HTERT RPE-1 (cell line): ENCODE data around the gene HOXB13.
"Not testable (repeated sequence)": the region's sequence is repeated elsewhere in the genome, so short reads cannot be mapped to it uniquely, and the experiment has no call there.

ENCODE experiments used
- in situ Hi-C: fragments of 300-500 bp; cut with MboI; formaldehyde crosslinking; loops from 4 replicates; pipeline ENCODE4 v1.14.3; 2020; ENCODE audit warnings: low sequenced_read_pairs

The HOXB13 gene

GRCh38 chr17:48726916-48727286, 1.6 kb downstream of the HOXB13 start:
- in situ Hi-C loops: no loop called here

DNA sequence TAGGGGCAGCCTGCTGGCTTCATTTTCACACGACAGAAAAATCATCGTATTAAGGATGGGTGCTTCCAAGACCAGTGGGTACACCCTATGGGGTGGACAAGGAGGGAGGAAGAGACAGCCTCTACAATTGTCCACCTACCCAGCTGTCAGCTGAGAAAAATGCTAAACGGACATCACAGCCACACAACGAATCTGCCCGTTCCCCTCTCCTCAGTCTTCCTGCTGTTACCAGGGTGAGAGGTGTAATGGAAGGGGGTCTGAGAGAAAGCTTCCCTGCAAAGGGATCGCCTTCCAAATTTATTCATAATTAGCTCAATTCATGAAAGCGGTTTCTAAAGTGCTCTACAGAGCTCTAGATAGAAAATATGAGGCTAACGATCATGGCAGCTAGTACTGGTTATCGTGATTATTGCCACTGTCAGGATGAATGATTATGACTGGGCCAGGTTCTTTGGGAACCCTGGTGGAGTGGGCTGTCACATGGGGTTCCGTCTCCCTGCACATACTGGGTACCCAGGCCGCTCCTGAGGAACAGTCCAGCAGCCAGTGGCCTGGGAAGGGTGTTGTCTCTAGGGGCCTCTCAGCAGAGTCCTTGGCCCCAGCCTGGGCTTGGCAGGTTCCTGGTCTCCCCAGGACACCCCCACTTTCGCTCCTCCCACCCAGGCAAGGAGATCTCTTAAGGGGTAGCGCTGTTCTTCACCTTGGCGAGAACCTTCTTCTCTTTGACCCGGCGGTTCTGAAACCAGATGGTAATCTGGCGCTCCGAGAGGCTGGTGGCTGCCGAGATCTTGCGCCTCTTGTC, 2.2 kb downstream of the HOXB13 start:
- in situ Hi-C loops: no loop called here

DNA sequence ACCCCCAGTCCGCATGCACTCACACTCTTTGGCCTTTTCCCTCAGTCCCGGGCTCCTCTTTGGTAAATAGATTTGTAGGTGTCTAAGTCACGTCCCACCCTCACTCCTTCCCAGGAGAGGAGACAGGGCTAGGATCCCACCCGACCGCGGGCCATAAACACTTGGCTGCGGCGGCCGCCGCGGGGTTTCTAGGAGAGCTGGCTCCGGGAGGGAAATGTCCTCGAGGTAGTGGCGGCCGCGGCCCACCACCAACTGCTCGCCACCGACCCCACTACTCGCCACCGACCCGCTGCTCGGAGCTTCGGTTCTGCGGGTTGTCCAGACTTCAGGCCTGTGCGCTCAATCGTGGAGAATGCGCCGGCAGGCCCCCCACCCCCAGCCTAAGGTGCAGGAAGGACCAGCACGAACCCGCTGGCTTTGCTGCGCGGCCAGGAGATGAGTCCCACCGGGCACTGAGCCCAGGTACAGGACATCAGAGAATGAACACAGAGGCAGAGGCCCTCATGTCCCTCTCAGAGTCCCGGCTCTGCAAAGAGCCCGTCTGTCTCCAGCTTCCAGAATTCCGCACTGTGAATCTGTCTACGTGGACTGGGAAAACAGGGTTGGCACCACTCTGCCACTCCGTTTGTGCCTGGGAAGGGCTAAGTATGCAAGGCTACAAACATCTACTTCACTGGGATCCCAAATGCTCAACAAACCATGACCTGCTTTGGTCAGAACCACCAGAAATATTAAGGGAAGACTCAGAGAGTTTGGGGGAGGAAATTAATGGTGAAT, 3.1 kb downstream of the HOXB13 start:
- in situ Hi-C loops: no loop called here

DNA sequence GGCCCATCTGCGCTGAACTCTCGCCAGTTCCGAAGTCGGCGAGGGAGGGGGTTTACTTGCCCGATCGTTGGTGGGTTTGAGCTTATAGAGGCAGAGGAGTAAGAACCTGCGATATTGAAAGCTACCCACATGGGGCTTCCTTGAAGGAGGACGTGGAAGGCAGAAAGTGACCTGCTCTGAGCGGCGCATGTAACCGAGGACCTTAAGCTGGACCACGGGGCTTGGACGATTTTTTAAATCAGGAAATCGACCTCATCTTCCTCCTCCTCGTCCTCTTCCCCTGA, 3.6 kb downstream of the HOXB13 start:
- in situ Hi-C loops: no loop called here

DNA sequence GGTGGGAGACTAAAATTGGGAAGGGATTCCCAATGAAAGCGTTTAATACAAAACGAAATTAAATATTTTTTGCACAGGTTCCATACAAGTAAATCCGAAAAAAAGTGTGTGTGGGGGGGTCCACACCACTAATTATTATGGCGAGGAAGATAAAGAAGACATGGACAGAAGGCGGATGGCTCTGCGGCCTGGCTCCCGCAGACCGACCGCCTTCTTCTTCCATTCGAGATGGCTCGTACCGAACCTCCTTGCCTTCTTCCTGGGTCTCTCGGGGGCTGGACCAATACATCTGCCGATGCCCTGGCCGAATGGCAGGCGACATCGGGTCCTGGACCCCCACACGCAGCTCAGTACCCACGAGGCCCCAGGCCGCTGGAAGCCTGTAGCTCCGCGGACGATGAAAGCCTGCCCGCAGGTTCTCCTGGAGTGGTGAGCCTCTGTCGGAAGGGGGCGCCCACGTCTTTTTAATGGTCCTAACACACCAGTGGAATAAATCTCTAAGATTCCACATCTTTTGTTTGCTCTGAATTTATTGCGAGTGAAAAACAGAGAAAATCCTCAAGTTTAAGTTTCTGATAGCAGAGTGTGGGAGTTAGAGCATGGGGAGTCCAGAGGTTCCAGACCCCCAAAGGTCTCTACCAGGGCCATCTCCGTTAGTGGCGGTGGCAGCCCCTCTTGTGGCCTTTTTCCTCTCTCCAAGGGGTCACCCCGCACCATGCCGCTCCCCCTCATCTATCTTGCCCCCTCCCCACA, 4.1 kb downstream of the HOXB13 start:
- in situ Hi-C loops: no loop called here

GRCh38 chr17:48723423-48724250, 4.9 kb downstream of the HOXB13 start:
- in situ Hi-C loops: no loop called here

DNA sequence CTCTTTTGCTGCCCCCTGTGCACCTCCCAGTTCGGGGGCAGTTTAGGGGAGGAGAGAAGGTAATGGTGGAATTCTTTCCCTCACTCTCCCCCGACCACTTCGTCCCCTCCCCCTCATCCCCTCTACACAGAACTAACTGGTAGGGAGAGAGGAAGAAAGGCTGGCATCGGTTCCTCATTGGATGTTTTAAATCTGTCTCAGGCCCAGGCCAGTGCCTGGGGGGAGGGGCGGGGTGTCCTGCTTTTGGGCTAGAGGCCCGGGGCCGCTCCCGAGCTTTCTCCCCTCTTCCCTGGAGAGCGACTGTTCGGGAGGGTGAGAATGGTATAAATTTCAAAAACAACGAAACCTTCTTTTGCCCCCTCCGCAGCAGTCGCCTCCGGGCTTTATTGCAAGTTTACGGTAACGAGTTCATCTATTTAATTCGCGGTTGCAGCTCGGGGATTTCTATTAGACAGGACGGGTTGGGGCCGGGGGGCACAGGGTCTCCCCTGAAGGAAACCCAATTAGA, 5.6 kb downstream of the HOXB13 start, which contains the start of gene PRAC2:
Gene PRAC2 (plus strand): TSS at position 271 of the 508 bp plus-strand sequence. CDS start 1,226 bp downstream, outside the sequence.
- in situ Hi-C loops: no loop called here

DNA sequence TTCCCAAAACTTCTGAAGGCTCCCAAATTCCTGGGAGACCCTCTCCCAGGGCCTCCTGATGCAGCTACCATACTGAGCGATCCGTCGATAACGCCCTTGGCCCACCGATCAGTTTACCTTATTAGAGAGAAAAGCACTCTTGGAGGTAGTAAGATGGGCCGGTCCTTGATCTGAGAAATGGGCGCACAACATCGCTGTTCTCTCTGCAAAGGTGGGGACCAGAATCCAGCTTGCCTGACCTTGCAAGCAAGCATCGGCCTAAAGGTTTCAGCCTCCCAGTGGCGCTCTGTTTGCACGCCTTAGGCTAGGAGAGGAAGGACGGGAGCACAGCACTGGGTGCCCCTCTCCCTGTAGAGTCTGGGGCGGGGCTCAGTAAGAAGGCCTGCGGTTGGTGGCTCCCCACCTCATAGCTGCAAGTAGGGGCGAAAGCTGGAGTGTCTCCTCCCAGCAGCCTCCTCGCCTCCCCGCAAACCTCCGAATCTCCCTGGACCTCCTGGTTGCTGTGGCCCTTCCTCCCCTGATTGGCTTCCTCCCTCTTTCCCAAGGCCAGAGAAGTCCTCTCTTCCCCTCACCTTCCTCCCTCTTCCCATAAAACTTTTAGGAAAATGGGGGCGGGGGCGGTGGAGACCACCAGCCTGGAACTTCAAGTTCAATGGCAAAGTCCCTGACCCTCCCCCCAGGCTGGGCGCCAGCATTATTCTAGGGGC, 6.2 kb downstream of the HOXB13 start, which contains the start of gene PRAC1:
Gene PRAC1 (minus strand): TSS at position 318 of the 707 bp plus-strand sequence. CDS start 126 bp downstream, at position 192.
- in situ Hi-C loops: no loop called here

DNA sequence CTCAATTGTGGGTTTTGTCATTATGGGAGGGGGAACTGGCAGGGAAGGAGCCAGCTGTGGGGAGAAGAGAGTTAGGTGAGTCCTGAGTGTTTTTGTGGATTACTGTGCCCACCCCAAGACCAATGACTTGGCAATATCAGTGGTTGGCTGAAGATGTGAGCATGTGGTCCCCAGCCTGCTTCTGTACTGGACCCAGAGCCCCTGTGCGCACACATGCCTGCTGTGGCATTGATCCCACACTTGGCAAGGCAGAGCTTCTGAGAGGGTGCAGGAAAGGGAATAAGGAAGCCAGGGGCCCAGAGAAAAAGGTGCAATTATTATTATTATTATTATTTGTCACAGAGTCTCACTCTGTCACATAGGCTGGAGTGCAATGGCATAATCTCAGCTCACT, 7.5 kb downstream of the HOXB13 start:
- in situ Hi-C loops: no loop called here

DNA sequence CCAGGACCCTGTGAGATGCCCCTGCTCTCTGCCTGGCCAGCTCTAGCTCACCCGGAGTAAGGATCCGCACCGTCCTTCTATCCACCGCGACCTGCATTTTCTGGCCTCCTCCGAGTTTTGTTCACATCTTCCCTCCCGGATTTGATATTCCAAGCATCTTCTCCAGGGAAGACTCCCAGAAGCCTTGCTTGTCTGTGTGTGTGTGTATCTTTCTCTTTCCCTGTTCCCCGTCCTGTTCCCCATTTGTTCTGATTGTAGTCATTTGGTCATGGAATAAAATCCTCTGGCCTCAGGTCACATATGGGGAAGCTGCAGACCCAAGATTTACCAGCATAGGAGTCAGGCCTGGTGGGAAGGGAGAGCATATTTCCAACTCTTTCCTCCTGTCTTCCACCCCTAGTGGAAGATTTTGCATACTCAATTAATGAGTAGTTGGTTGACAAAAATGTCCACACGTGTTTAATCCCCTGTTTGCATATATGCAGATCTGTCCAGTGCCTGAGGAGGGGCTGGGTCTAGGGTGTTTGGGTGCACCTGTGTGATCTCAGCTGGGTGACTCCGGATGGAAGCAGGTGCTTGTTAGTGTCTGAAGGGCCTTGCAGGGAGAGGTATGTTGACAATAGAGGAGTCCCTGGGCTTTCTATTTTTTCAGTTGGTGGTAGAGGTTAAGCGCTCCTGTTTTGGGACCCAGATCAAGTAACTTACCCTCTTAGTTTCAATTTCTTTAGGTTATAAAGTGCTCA, 8.1 kb downstream of the HOXB13 start:
- in situ Hi-C loops: no loop called here

GRCh38 chr17:48719642-48720265, 8.8 kb downstream of the HOXB13 start:
- in situ Hi-C loops: no loop called here

DNA sequence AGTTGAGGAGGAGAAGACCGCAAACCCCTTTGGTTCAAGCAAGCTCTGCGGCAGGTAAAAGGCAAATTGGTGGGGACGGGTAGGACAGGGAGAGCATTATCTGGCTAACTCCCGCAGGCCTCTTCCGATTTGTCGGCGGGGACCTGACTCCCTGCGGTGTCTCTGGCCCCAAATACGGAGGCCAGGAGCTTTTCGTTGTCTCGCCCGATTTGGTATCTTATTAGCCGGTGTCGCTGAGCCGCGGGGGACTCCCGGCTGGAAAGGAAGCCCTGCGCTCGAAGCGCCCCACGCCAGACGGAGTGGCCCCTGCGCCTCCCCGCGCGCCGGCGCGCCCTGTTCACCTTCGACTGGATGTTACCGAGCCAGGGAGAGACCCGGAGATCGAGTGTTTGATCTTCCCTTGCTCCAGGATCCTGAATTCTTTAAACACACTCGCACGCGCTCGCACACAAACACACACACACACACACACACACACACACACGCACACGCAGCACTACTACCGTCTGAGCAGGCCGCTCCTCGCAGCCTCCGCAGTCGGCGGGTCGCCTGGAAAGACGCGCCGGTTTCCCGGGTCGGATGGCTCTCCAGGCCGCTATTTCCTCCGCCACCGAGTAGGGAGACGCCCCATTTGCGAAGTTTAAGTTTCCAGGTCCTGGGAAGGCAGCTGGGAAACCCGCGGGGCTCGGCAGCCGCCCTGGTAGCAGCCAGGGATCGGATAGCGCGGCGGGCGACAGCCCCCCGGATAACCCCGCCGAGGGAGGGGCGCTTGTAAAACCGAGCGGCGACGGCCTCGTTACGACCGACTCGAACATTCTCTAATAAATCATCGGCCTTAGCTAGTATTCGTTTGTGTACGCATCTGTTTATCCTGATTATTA, 9.5 kb downstream of the HOXB13 start:
- in situ Hi-C loops: no loop called here

- in situ Hi-C loops: no loop called here
Measured at GRCh38 chr17:48718227-48718760, 10.3 kb downstream of the HOXB13 start.

- in situ Hi-C loops: no loop called here
Measured at GRCh38 chr17:48717367-48718226, 11.0 kb downstream of the HOXB13 start.

DNA sequence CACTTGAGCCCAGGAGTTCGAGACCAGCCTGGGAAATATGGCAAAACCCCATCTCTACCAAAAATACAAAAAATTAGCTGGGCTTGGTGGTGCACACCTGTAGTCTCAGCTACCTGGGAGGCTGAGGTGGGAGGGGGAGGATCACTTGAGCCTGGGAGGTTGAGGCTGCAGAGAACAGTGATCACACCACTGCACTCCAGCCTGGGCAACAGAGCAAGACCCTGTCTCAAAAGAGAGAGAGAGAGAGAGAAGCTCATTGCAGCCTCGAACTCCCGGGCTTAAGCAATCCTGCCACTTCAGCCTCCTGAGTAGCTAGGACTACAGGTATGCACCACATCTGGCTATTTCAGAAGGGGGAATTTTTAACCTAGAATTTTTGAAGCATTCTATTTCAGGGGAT, 12.0 kb downstream of the HOXB13 start:
- in situ Hi-C loops: not testable (repeated sequence)
